Transverse colon (tissue), 4 donors: ENCODE measurements around the gene ATG2A. TPM values are rescaled to one million over a fixed set of nuclear protein-coding genes. Genes with fewer than 3 reads are reported as not detected.

Source experiments
- DNase-seq: peaks from one replicate; pipeline ENCODE4 v3.0.0-alpha.2; 2019
- H3K27ac ChIP-seq, 4 donors: fragments of 200-600 bp; sonication (generic); 2 replicates each; pipeline ENCODE4 v1.5.1; 2016 to 2018; ENCODE audit warnings: inconsistent platforms in 4 of 4
- H3K27me3 ChIP-seq: fragments of 200-600 bp; sonication (generic); 2 replicates; pipeline ENCODE4 v1.5.1; 2017; ENCODE audit warnings: inconsistent platforms
- H3K36me3 ChIP-seq, 4 donors: fragments of 200-600 bp; sonication (generic); 2 replicates each; pipeline ENCODE4 v1.5.1; 2017 to 2019; ENCODE audit warnings: inconsistent platforms in 4 of 4
- H3K4me1 ChIP-seq, 4 donors: fragments of 200-600 bp; sonication (generic); 2 replicates each; pipeline ENCODE4 v1.5.1; 2017 to 2020; ENCODE audit warnings: inconsistent platforms in 4 of 4
- H3K4me3 ChIP-seq, 4 donors: fragments of 200-600 bp; sonication (generic); 1 replicate in 1 of 4; 2 replicates in 3 of 4; pipeline versions ENCODE4 v1.5.1 to v1.6.1; 2017 to 2019; ENCODE audit warnings: inconsistent platforms in 4 of 4
- H3K9me3 ChIP-seq, 2 donors: fragments of 200-600 bp; sonication (generic); 2 replicates each; pipeline ENCODE4 v1.5.1; 2017 to 2019; ENCODE audit warnings: inconsistent platforms in 2 of 2
- EP300 ChIP-seq: sonication (generic); formaldehyde crosslinking; IDR thresholded peaks from one replicate; pipeline ENCODE4 v1.6.1; 2017; ENCODE audit warnings: antibody characterized with exemption, low read depth
- POLR2A ChIP-seq: fragments of 450-650 bp; IDR thresholded peaks from one replicate; pipeline ENCODE4 v1.6.1; 2016; ENCODE audit warnings: antibody characterized with exemption, mild to moderate bottlenecking, moderate library complexity
- POLR2AphosphoS5 ChIP-seq, 3 donors: sonication (generic); formaldehyde crosslinking; IDR thresholded peaks; one replicate each; pipeline ENCODE4 v1.6.1; 2016; ENCODE audit warnings: antibody characterized with exemption in 3 of 3
- WGBS, 2 donors: methylation state at CpG; one replicate each; pipeline ENCODE4 v1.1.5; 2018; ENCODE audit warnings: low coverage in 1 of 2; 5-methylcytosine and 5-hydroxymethylcytosine counted together
- in situ Hi-C, 4 donors: fragments of 200-750 bp; cut with MboI; loops; one replicate each; pipeline versions ENCODE4 v1.15.0 to v1.15.1; 2017; ENCODE audit warnings: low sequenced_read_pairs in 3 of 4, low pct_ligation_motif_present in 1 of 4, low pct_unique_long_range_greater_than_20kb in 1 of 4
- intact Hi-C: fragments of 100-400 bp; cut with DNase I; formaldehyde crosslinking; loops from one replicate; pipeline ENCODE4 v1.15.1; 2023; ENCODE audit warnings: low total_unique reads
- total RNA-seq, 4 donors: library from RNA; depleted of rRNA; stranded (reverse); fragments of >200 nt; gene quantifications; one replicate each; pipeline ENCODE4 v1.1.0, GENCODE V29; 2016
- TF ChIP-seq, protein P1 (sequence below), 5 experiments: fragments of 200-600 bp in 3 of 5; fragments of 450-650 bp in 2 of 5; sonication (generic) in 3 of 5; IDR thresholded peaks; 1 replicate in 2 of 5; 2 replicates in 3 of 5; pipeline ENCODE4 v1.5.1; 2016 to 2017; ENCODE audit warnings: antibody characterized with exemption in 5 of 5, inconsistent platforms in 3 of 5, mild to moderate bottlenecking in 2 of 5, moderate library complexity in 1 of 5

Gene ATG2A
- total RNA-seq, 4 donors from 2014 or later: 30.1 to 82.3 (median 46.4) TPM

GRCh38 chr11:64881476-64881875 lies 35.5 kb downstream of the ATG2A start:
- no peak overlapping the region for H3K4me3 ChIP-seq
- in situ Hi-C loops: loop anchor here in 1 of 4 donors (5.0 kb wide), 1 partner anchor 34 kb away; no protein-coding TSS in a partner anchor
- peak in 1 of 3 donors; percentile 5 for TF ChIP-seq POLR2AphosphoS5 (IDR thresholded peaks at IDR 0.05)
- TF ChIP-seq, protein P1, sequence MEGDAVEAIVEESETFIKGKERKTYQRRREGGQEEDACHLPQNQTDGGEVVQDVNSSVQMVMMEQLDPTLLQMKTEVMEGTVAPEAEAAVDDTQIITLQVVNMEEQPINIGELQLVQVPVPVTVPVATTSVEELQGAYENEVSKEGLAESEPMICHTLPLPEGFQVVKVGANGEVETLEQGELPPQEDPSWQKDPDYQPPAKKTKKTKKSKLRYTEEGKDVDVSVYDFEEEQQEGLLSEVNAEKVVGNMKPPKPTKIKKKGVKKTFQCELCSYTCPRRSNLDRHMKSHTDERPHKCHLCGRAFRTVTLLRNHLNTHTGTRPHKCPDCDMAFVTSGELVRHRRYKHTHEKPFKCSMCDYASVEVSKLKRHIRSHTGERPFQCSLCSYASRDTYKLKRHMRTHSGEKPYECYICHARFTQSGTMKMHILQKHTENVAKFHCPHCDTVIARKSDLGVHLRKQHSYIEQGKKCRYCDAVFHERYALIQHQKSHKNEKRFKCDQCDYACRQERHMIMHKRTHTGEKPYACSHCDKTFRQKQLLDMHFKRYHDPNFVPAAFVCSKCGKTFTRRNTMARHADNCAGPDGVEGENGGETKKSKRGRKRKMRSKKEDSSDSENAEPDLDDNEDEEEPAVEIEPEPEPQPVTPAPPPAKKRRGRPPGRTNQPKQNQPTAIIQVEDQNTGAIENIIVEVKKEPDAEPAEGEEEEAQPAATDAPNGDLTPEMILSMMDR (IDR thresholded peaks at IDR 0.05): no peak
- H3K27ac ChIP-seq: peak overlapping the region in 2 of 4 donors; percentile 88 to 98
- intact Hi-C loops: no loop called here
- no peak for DNase-seq
- WGBS, 2 donors: 76 to 93% methylated on average over 4 to 8 of the region's 8 CpGs
- no peaks in the 10 kb centered on the region for H3K36me3 ChIP-seq
- no peaks in the 10 kb centered on the region for H3K9me3 ChIP-seq
- H3K4me1 ChIP-seq: peaks cover 7 to 41% (median 19%) of the 10 kb centered on the region in 4 donors
- no peaks in the 10 kb centered on the region for H3K27me3 ChIP-seq

DNA sequence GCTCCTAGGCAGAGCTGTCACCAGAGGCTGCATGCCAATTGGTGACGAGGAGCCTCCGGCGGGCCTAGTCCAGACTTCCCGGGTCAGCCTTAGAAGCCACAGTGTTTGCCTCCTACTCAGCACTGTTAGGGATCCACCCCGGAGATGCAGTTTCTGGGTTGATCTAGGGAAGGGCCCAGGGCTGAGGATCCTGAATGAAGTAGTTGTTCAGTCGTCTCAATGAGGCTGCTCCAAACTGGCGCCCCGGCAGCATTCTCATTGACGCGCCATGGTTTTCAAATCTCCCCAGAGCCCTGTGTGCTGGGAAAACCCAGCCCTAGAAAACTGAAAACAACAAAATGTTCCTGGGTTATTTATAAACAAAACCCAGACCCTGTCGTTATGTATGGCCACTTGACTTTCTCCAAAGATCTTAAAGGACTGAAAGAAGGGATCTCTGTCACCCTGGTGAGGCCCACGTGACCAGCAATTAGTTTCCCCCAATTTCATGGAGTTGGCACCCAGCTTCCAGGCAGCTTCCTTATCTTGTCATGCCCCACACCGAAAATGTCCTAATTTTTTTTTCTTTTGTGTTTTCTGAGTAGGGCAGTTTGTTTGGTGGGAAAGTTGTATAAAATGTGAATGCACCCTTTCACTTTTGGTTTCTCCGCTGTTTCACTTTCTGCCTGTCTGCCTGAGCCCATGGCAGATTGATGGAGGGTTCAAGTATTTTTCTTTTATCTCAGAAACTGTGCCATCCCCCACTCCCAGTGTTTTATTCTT lies 36.6 kb downstream of the ATG2A start:
- 52 to 56% methylated on average over 4 to 14 of the region's 14 CpGs for WGBS, 2 donors
- Histone ChIP-seq H3K27ac (peak overlapping the region; percentile 88 to 98 (median 92)), H3K4me1 (peaks cover 18 to 42% (median 30%) of the 10 kb centered on the region in 4 donors), H3K4me3 (peak overlapping the region in 1 of 4 donors; percentile 6), H3K27me3 (no peaks in the 10 kb centered on the region), H3K36me3 (no peaks in the 10 kb centered on the region), H3K9me3 (no peaks in the 10 kb centered on the region)
- DNase-seq: no peak
- intact Hi-C loops: no loop called here
- in situ Hi-C loops: loop anchor here in 1 of 4 donors (5.0 kb wide), 1 partner anchor 33 kb away; no protein-coding TSS in a partner anchor
- no peak for TF ChIP-seq POLR2A
- no peak for TF ChIP-seq EP300
- TF ChIP-seq POLR2AphosphoS5 (IDR thresholded peaks at IDR 0.05): no peak
- TF ChIP-seq, protein P1 (IDR thresholded peaks at IDR 0.05): no peak

DNA sequence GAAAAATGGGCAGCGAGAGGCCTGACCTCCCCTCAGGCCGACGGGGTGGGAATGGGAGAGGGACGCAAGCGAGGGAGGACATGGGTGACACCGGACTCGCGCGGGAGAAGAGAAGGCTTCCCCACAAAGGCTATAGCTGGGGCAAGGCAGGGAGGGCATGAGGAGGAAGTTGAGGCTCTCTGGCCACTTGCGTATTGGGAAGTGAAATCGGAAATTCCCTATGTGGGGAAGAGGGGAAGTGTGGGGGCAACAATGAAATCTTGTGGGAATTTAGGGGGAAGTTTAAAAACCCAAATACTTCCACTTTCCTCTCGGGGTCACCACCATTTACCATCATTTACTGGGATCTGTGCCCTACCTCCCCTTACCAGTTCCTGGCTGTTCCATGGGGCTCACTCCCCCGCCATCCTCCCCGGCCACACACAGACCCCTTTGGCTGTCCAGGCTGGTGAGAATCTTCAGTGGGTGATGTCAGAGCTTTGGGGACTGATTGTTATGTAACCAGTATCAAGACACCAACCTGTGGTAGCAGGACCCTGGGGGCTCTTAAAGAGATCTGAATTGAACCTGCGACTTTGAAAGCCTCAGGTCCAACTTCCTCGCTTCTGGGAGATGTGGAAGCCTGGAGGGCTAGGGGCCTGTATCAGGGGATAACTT lies 37.6 kb downstream of the ATG2A start:
- 6 to 15% methylated on average over 3 to 16 of the region's 16 CpGs for WGBS, 2 donors
- TF ChIP-seq, protein P1 (IDR thresholded peaks at IDR 0.05): no peak
- TF ChIP-seq POLR2A: no peak
- TF ChIP-seq POLR2AphosphoS5 (IDR thresholded peaks at IDR 0.05): no peak
- TF ChIP-seq EP300: no peak
- Histone ChIP-seq H3K4me3 (peak overlapping the region; percentile 49 to 81 (median 69)), H3K27ac (peak overlapping the region; percentile 88 to 98 (median 92)), H3K27me3 (no peaks in the 10 kb centered on the region), H3K36me3 (no peaks in the 10 kb centered on the region), H3K9me3 (no peaks in the 10 kb centered on the region), H3K4me1 (peaks cover 18 to 51% (median 37%) of the 10 kb centered on the region in 4 donors)
- DNase-seq: peak; percentile 33
- in situ Hi-C loops (no loop called here), intact Hi-C loops (no loop called here)

DNA sequence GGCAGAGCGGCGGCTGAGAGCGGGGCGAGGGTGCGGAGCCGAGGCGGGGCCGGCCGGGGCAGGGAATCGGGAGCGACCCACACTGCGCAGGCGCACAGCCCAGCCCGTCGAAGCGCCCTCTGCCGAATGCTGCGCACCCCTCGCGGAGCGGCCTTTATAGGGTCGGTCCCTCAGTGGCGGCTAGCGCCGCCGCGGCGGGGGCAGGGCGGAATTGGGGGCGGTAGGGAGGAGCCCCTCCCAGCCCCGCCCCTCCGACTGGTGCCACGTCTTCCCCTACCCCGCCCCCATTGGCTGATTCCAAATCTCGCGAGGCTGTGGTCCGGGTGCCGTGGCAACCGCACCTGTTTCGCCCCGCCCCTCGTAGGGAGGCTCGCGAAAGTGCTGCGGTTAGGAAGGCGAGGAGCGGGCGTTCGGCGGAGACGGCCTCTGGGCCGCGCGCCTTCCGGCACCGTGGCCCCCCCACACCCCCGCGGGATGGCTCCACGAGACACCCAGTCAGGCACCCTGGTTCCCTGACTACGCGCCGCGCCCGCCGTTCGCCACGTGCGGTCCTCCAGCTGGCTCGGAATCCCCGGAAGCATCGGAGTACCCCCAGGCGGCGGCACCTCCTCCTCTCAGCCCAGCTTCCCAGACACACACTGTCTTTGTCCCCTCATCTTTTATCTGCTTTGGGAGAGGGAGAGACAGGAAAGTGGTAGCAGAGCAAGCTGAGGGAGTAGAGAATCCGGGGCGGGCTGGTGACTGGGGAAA lies 38.3 kb downstream of the ATG2A start, which contains the start of gene EHD1:
EHD1 (minus strand) TSS at position 128 of the 750 bp plus-strand sequence. CDS start 157 bp downstream, outside the sequence.
- peak within 1 kb of the TSS; percentile 50 to 99 (median 69) for H3K4me3 ChIP-seq
- peak within 1 kb of the TSS; percentile 88 to 98 (median 92) for H3K27ac ChIP-seq
- in situ Hi-C loops (no loop called here), intact Hi-C loops (no loop called here)
- H3K4me1 ChIP-seq: peaks cover 18 to 51% (median 38%) of the 10 kb centered on the region in 4 donors
- TF ChIP-seq POLR2A (peak; percentile 99), EP300 (no peak), POLR2AphosphoS5 (IDR thresholded peaks at IDR 0.05) (peak; percentile 99 to 100 (median 100))
- TF ChIP-seq, protein P1 (IDR thresholded peaks at IDR 0.05): peak in 3 of 5 experiments; percentile 19 to 53 (median 33)
- WGBS, 2 donors: 1% methylated on average over 22 of the region's 75 CpGs; no CpG with 5 or more reads in 1 of the 2 donors
- H3K27me3 ChIP-seq: no peaks in the 10 kb centered on the region
- no peaks in the 10 kb centered on the region for H3K36me3 ChIP-seq
- peak; percentile 100 for DNase-seq
- no peaks in the 10 kb centered on the region for H3K9me3 ChIP-seq
